ENCODE results near the gene IFT25. TPM values are rescaled to one million over a fixed set of nuclear protein-coding genes. Genes with fewer than 3 reads are reported as not detected.
"Not testable (repeated sequence)": the region's sequence is repeated elsewhere in the genome, so short reads cannot be mapped to it uniquely, and the experiment has no call there.

Gene IFT25
- total RNA-seq, 1 donor from 2014 or later, result 19.4 TPM

DNA sequence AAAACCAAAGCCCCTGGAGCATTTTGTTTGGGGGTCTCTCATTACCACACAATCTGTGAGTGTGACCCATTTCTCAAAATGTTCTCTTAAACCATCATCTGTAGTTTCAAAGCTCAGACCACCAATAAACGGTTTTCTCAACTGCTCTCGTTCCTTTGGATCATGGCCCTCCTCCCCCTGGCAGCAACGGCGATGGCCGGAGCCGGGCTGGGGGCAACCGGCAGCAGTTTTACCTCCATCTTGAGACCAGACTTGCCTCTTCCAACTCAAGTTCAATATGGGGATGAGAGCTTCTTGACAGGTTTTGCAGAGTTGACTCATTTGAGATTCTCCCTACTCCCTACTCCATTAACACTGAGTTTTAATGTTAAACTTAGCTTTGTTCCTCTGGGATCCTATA lies 30.4 kb upstream of the IFT25 start:
- no peak overlapping the region for H3K27ac ChIP-seq
- no peak overlapping the region for H3K4me3 ChIP-seq
- H3K36me3 ChIP-seq, result peaks cover 0 to 3% of the 10 kb centered on the region in 2 donors
- no peaks in the 10 kb centered on the region for H3K9me3 ChIP-seq
- no peaks in the 10 kb centered on the region for H3K4me1 ChIP-seq
- intact Hi-C loops (cut with DNase I), result no loop called here
- no peaks in the 10 kb centered on the region for H3K27me3 ChIP-seq
- DNase-seq (ENCODE audit: extremely low spot score in 2 of 2), result no peak
- TF ChIP-seq POLR2AphosphoS5 (IDR thresholded peaks at IDR 0.05; ENCODE audit: insufficient read depth in 1 of 2, low read depth in 1 of 2) (no peak), POLR2A (IDR thresholded peaks at IDR 0.05) (no peak)
- TF ChIP-seq, protein P1, sequence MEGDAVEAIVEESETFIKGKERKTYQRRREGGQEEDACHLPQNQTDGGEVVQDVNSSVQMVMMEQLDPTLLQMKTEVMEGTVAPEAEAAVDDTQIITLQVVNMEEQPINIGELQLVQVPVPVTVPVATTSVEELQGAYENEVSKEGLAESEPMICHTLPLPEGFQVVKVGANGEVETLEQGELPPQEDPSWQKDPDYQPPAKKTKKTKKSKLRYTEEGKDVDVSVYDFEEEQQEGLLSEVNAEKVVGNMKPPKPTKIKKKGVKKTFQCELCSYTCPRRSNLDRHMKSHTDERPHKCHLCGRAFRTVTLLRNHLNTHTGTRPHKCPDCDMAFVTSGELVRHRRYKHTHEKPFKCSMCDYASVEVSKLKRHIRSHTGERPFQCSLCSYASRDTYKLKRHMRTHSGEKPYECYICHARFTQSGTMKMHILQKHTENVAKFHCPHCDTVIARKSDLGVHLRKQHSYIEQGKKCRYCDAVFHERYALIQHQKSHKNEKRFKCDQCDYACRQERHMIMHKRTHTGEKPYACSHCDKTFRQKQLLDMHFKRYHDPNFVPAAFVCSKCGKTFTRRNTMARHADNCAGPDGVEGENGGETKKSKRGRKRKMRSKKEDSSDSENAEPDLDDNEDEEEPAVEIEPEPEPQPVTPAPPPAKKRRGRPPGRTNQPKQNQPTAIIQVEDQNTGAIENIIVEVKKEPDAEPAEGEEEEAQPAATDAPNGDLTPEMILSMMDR (IDR thresholded peaks at IDR 0.05), result no peak

DNA sequence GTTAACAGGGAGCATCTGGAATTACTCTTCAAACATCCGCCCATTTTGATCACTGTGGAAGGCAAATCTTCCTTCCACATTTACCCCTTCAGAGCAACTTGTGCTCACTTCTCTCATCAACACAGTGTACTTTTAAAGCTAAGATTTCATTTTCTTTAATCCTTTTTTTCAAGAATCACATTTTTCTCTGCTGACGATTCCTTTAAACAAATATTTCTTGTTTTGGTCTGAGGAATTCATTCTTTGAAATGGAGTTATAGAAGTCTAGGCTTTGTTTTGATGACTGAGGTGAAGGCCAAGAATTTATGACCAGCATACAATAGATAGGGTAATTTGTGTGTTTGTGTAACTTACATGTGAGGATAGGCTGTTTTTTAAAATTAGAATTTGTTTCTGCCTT lies 26.2 kb upstream of the IFT25 start:
- intact Hi-C loops (cut with DNase I), result no loop called here
- Histone ChIP-seq H3K4me3 (no peak overlapping the region), H3K9me3 (no peaks in the 10 kb centered on the region), H3K27ac (no peak overlapping the region), H3K27me3 (no peaks in the 10 kb centered on the region), H3K4me1 (no peaks in the 10 kb centered on the region), H3K36me3 (peaks cover 0 to 35% of the 10 kb centered on the region in 2 donors)
- TF ChIP-seq, protein P1 (IDR thresholded peaks at IDR 0.05), result no peak
- no peak for TF ChIP-seq POLR2AphosphoS5 (IDR thresholded peaks at IDR 0.05; ENCODE audit: insufficient read depth in 1 of 2, low read depth in 1 of 2)
- no peak for TF ChIP-seq POLR2A (IDR thresholded peaks at IDR 0.05)
- no peak for DNase-seq (ENCODE audit: extremely low spot score in 2 of 2)

DNA sequence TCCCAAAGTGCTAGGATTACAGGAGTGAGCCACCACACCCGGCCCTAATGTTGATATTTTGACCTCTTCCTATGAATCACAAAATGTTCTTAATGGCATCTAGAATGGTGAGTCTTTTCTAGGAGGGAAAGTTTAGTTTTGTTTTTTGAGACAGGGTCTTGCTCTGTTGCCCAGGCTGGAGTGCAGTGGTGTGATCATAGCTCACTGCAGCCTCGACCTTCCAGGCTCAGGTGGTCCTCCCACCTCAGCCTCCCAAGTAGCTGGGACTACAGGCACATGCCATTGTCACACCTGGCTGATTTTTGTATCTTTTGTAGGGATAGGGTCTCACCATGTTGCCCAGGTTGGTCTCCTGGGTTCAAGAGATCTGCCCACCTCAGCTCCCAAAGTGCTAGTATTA lies 23.8 kb upstream of the IFT25 start:
- H3K9me3 ChIP-seq; intact Hi-C loops (cut with DNase I); H3K27ac ChIP-seq; H3K4me1 ChIP-seq; H3K27me3 ChIP-seq; DNase-seq (ENCODE audit: extremely low spot score in 2 of 2); H3K4me3 ChIP-seq: not testable (repeated sequence)
- peaks cover 0 to 45% of the 10 kb centered on the region in 2 donors for H3K36me3 ChIP-seq

DNA sequence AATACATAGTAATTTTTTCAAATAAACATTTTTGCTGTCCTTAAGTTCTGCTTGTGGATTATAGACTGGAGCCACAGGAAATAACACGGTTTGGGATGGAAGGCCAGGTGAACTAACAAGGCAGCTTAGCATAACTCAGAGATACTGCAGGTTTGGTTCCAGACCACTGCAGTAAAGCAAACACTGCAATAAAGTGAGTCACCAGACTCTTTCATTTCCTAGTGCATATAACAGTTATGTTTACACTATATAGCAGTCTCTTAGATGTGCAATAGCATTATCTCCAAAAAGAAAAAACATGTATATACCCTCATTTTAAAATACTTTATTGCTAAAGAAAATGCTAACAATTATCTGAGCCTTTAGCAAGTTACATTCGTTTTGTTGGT lies 22.6 kb upstream of the IFT25 start:
- H3K9me3 ChIP-seq, result no peaks in the 10 kb centered on the region
- TF ChIP-seq POLR2AphosphoS5 (IDR thresholded peaks at IDR 0.05; ENCODE audit: insufficient read depth in 1 of 2, low read depth in 1 of 2), result no peak
- no peak for TF ChIP-seq POLR2A (IDR thresholded peaks at IDR 0.05)
- TF ChIP-seq, protein P1 (IDR thresholded peaks at IDR 0.05), result no peak
- DNase-seq (ENCODE audit: extremely low spot score in 2 of 2), result no peak
- no peak overlapping the region for H3K27ac ChIP-seq
- intact Hi-C loops (cut with DNase I), result no loop called here
- no peaks in the 10 kb centered on the region for H3K4me1 ChIP-seq
- H3K36me3 ChIP-seq, result peaks cover 0 to 56% of the 10 kb centered on the region in 2 donors
- no peaks in the 10 kb centered on the region for H3K27me3 ChIP-seq
- H3K4me3 ChIP-seq, result no peak overlapping the region

DNA sequence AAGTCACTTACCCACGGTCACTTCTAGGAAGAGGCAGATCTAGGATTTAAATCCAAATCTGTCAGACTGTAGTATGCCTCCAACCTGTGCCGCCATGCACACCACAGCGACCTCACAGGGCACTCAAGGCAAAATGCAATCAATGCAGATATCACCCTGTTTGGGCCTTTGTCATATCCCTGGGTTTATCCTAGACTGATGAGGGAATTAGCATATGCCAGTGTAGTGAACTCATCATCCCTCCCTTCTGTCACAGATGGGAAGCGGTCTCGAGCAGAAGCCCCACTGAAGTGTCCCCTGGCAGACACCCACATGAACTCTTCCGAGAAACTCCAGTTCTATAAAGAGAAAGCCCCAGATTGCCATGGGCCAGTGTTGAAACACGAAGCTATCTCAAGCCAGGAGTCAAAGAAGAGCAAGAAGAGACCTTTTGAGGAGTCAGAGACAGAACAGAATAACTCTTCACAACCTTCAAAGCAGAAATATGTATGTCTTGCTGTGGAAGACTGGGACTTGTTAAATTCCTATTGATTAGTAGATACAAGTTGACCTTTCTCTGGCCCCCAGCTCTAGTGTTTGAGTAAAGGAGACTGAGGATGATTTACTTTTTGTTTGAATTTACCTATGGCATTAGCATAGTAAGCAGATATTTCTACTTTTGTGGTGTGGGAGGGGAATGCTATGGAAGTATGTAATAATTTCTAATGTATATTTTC lies 22.1 kb upstream of the IFT25 start:
- no peaks in the 10 kb centered on the region for H3K9me3 ChIP-seq
- TF ChIP-seq, protein P1 (IDR thresholded peaks at IDR 0.05), result no peak
- TF ChIP-seq POLR2A (IDR thresholded peaks at IDR 0.05) (no peak), POLR2AphosphoS5 (IDR thresholded peaks at IDR 0.05; ENCODE audit: insufficient read depth in 1 of 2, low read depth in 1 of 2) (no peak)
- peaks cover 0 to 62% of the 10 kb centered on the region in 2 donors for H3K36me3 ChIP-seq

More for the DNA sequence above, 22.1 kb upstream of the IFT25 start:
- Histone ChIP-seq H3K27me3 (no peaks in the 10 kb centered on the region), H3K4me3 (no peak overlapping the region), H3K4me1 (no peaks in the 10 kb centered on the region), H3K27ac (no peak overlapping the region)
- no peak for DNase-seq (ENCODE audit: extremely low spot score in 2 of 2)
- intact Hi-C loops (cut with DNase I), result no loop called here
